Measurements from ENCODE around the gene TNFRSF18. TPM values are rescaled to one million over a fixed set of nuclear protein-coding genes. Genes with fewer than 3 reads are reported as not detected.

TNFRSF18 gene
- polyA plus RNA-seq, 6 donors from 2014 or later = 2.4 to 13.0 (median 7.9) TPM

DNA sequence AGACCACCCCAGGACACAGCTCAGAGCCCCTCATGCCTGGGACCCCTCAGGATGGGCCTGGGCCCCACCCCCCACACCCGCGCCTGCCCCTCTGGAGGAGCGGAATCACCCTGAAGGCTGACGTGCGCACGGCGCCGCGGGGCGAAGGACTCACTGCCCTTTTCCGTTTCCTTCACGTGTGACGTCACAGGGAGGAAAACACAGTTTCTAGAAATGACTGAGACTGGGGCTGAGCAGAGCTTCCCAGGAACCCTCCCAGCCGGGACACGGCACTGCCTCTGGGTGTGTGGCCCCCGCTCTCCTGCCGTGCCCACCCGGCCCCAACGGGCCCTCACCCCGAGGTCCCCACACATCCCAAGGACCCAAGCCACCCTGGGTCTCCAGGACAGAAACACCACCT is 12.9 kb upstream of the TNFRSF18 start:
- Mint-ChIP-seq H3K27me3 (no peaks in the 10 kb centered on the region), H3K27ac (peak overlapping the region in 1 of 6 donors; percentile 57), H3K36me3 (peaks cover 0 to 8% of the 10 kb centered on the region in 2 donors), H3K4me1 (peaks cover 7 to 31% (median 21%) of the 10 kb centered on the region in 3 donors), H3K4me3 (no peak overlapping the region), H3K9me3 (no peaks in the 10 kb centered on the region)
- no peak for DNase-seq
- ATAC-seq (ENCODE audit: low read depth in 2 of 2) = no peak

DNA sequence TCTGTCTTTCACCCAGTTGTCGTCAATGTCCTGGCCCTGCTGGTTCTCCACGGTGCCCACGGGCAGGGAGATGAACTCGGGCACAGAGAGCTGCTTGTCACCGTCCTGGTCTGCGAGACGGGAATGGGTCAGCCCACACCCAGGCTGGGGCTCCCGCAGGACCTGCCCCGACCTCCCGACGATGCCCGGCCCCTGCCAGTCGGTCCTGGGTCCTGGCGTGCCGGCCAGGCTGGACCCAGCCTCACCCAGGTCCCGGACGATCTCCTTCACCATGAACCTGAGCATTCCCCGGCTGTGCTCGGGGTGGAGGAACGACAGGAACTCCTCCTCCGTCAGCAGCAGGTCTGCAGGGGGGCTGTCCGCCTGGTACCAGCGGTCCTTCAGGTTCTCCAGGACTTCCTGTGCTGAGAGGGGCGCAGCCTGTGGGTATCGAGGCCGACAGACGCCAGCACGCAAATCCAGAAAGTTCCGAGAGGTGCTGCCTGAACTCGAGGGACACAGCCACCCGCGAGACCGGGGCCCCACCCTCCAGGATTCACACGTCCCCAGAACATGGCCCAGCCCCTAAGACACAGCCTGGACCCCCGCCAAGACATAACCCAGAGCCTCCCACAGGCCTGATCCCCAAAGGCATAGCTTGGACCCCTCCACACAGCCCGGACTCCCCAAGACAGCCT is 12.3 kb upstream of the TNFRSF18 start:
- Mint-ChIP-seq H3K27ac (no peak overlapping the region), H3K9me3 (no peaks in the 10 kb centered on the region), H3K36me3 (peaks cover 0 to 8% of the 10 kb centered on the region in 2 donors), H3K4me1 (peaks cover 7 to 30% (median 24%) of the 10 kb centered on the region in 3 donors), H3K27me3 (no peaks in the 10 kb centered on the region), H3K4me3 (no peak overlapping the region)
- ATAC-seq (ENCODE audit: low read depth in 2 of 2) = no peak
- DNase-seq = no peak

- no peaks in the 10 kb centered on the region for H3K9me3 Mint-ChIP-seq
- H3K27ac Mint-ChIP-seq = peak overlapping the region in 2 of 6 donors; percentile 9 to 69
- H3K4me1 Mint-ChIP-seq = peaks cover 7 to 25% (median 24%) of the 10 kb centered on the region in 3 donors
- peaks cover 0 to 2% of the 10 kb centered on the region in 2 donors for H3K36me3 Mint-ChIP-seq
- DNase-seq (no peak), ATAC-seq (ENCODE audit: low read depth in 2 of 2) (peak in 1 of 2 donors; percentile 12)
- H3K27me3 Mint-ChIP-seq = no peaks in the 10 kb centered on the region
- no peak overlapping the region for H3K4me3 Mint-ChIP-seq
These were observed 11.5 kb upstream of the TNFRSF18 start for GRCh38 chr1:1217621-1218523.

GRCh38 chr1:1216770-1217620 is 10.6 kb upstream of the TNFRSF18 start:
- H3K4me1 Mint-ChIP-seq = peaks cover 7 to 23% (median 21%) of the 10 kb centered on the region in 3 donors
- peak overlapping the region in 4 of 6 donors; percentile 69 to 87 (median 80) for H3K27ac Mint-ChIP-seq
- H3K27me3 Mint-ChIP-seq = no peaks in the 10 kb centered on the region
- ATAC-seq (ENCODE audit: low read depth in 2 of 2) (no peak), DNase-seq (no peak)
- no peaks in the 10 kb centered on the region for H3K9me3 Mint-ChIP-seq
- peak overlapping the region in 1 of 8 donors; percentile 62 for H3K4me3 Mint-ChIP-seq
- H3K36me3 Mint-ChIP-seq = no peaks in the 10 kb centered on the region

- H3K4me3 Mint-ChIP-seq = no peak overlapping the region
- H3K9me3 Mint-ChIP-seq = no peaks in the 10 kb centered on the region
- ATAC-seq (ENCODE audit: low read depth in 2 of 2) = no peak
- peak overlapping the region in 3 of 6 donors; percentile 22 to 82 (median 77) for H3K27ac Mint-ChIP-seq
- peaks cover 0 to 4% (median 0%) of the 10 kb centered on the region in 3 donors for H3K27me3 Mint-ChIP-seq
- no peak for DNase-seq
- no peaks in the 10 kb centered on the region for H3K36me3 Mint-ChIP-seq
- H3K4me1 Mint-ChIP-seq = peaks cover 7 to 24% (median 23%) of the 10 kb centered on the region in 3 donors
These were observed 9.7 kb upstream of the TNFRSF18 start for GRCh38 chr1:1215881-1216605.

- no peak for DNase-seq
- H3K4me1 Mint-ChIP-seq = peaks cover 7 to 26% (median 23%) of the 10 kb centered on the region in 3 donors
These were observed 8.8 kb upstream of the TNFRSF18 start for GRCh38 chr1:1215080-1215676.

GRCh38 chr1:1213345-1214265 is 7.2 kb upstream of the TNFRSF18 start, which contains the start of gene TNFRSF4:
Gene TNFRSF4, minus strand, starts transcription at chr1:1214153. Its CDS starts 26 bp downstream, at chr1:1214127.
- Mint-ChIP-seq H3K27me3 (peaks cover 0 to 23% (median 7%) of the 10 kb centered on the region in 3 donors), H3K4me3 (peak within 1 kb of the TSS in 7 of 8 donors; percentile 1 to 72 (median 49)), H3K27ac (peak within 1 kb of the TSS in 5 of 6 donors; percentile 33 to 86 (median 65)), H3K4me1 (peaks cover 13 to 40% (median 26%) of the 10 kb centered on the region in 3 donors), H3K36me3 (no peaks in the 10 kb centered on the region), H3K9me3 (no peaks in the 10 kb centered on the region)
- ATAC-seq (ENCODE audit: low read depth in 2 of 2) (peak; percentile 22 to 34), DNase-seq (no peak)

More at GRCh38 chr1:1215080-1215676, 8.8 kb upstream of the TNFRSF18 start:
- no peaks in the 10 kb centered on the region for H3K36me3 Mint-ChIP-seq
- peaks cover 0 to 10% (median 0%) of the 10 kb centered on the region in 3 donors for H3K27me3 Mint-ChIP-seq
- H3K4me3 Mint-ChIP-seq = peak overlapping the region in 2 of 8 donors; percentile 9 to 37
- no peaks in the 10 kb centered on the region for H3K9me3 Mint-ChIP-seq
- peak overlapping the region in 4 of 6 donors; percentile 33 to 76 (median 52) for H3K27ac Mint-ChIP-seq
- peak; percentile 18 to 21 for ATAC-seq (ENCODE audit: low read depth in 2 of 2)

GRCh38 chr1:1212780-1213344 is 6.5 kb upstream of the TNFRSF18 start:
- DNase-seq (no peak), ATAC-seq (ENCODE audit: low read depth in 2 of 2) (peak; percentile 12 to 20)
- Mint-ChIP-seq H3K27ac (no peak overlapping the region), H3K9me3 (no peaks in the 10 kb centered on the region), H3K4me3 (peak overlapping the region in 4 of 8 donors; percentile 5 to 20 (median 12)), H3K27me3 (peaks cover 0 to 30% (median 14%) of the 10 kb centered on the region in 3 donors), H3K36me3 (no peaks in the 10 kb centered on the region), H3K4me1 (peaks cover 16 to 47% (median 32%) of the 10 kb centered on the region in 3 donors)

- H3K9me3 Mint-ChIP-seq = no peaks in the 10 kb centered on the region
- peak overlapping the region in 2 of 6 donors; percentile 32 to 34 for H3K27ac Mint-ChIP-seq
- peaks cover 18 to 55% (median 36%) of the 10 kb centered on the region in 3 donors for H3K4me1 Mint-ChIP-seq
- peaks cover 0 to 36% (median 14%) of the 10 kb centered on the region in 3 donors for H3K27me3 Mint-ChIP-seq
- peak overlapping the region in 3 of 8 donors; percentile 13 to 47 (median 46) for H3K4me3 Mint-ChIP-seq
- no peaks in the 10 kb centered on the region for H3K36me3 Mint-ChIP-seq
- ATAC-seq (ENCODE audit: low read depth in 2 of 2) = no peak
- no peak for DNase-seq
These were observed 5.4 kb upstream of the TNFRSF18 start for GRCh38 chr1:1211541-1212441.

Measured in naive B cell (primary cell).